CD4-positive, alpha-beta T cell (primary cell): ENCODE measurements around the gene SLC2A13. TPM values are rescaled to one million over a fixed set of nuclear protein-coding genes. Genes with fewer than 3 reads are reported as not detected.

Experiments used
- ATAC-seq: fragments of 200-7000 bp; cut with Tn5 transposase; one replicate; pipeline ENCODE4 v1.10.0; 2022; ENCODE audit warnings: mild to moderate bottlenecking; ENCODE audit not compliant: poor library complexity
- CTCF ChIA-PET: fragments of 350-600 bp; sonication (Branson Sonifier 250); formaldehyde crosslinking; loops from one replicate; lab custom pipeline; 2021; ENCODE audit warnings: antibody characterized with exemption, inconsistent platforms; lab: Charles Lee
- POLR2A ChIA-PET: fragments of 350-600 bp; sonication (Branson Sonifier 250); formaldehyde crosslinking; loops from one replicate; lab custom pipeline; 2021; ENCODE audit warnings: antibody characterized with exemption, inconsistent platforms; lab: Charles Lee
- DNase-seq, 14 experiments: peaks; one replicate each; pipeline ENCODE4 v3.0.0-alpha.2; 2013 to 2020; ENCODE audit warnings: mixed read lengths in 2 of 14
- H3K27ac ChIP-seq, 2 donors: one replicate each; pipeline versions ENCODE4 v1.5.1 to v1.7.0; 2013; ENCODE audit warnings: low read length in 2 of 2, low read depth in 1 of 2, mild to moderate bottlenecking in 1 of 2
- H3K27me3 ChIP-seq, 2 experiments: 1 replicate in 1 of 2; 2 replicates in 1 of 2; pipeline versions ENCODE4 v1.6.1 to v1.7.0; 2013; ENCODE audit warnings: low read length in 2 of 2, control low read depth in 1 of 2, mild to moderate bottlenecking in 1 of 2, moderate library complexity in 1 of 2; ENCODE audit not compliant: insufficient read depth in 2 of 2, control insufficient read depth in 1 of 2
- H3K36me3 ChIP-seq: one replicate; pipeline ENCODE4 v1.6.1; 2013; ENCODE audit warnings: low read length, control low read depth; ENCODE audit not compliant: insufficient read depth
- H3K4me1 ChIP-seq: one replicate; pipeline ENCODE4 v1.6.1; 2013; ENCODE audit warnings: low read length, control low read depth; ENCODE audit not compliant: insufficient read depth
- H3K4me3 ChIP-seq: one replicate; pipeline ENCODE4 v1.5.1; 2013; ENCODE audit warnings: mild to moderate bottlenecking, low read length, moderate library complexity
- H3K9me3 ChIP-seq, 2 experiments: 1 replicate in 1 of 2; 2 replicates in 1 of 2; pipeline versions ENCODE4 v1.6.1 to v1.7.0; 2013; ENCODE audit warnings: low read length in 2 of 2, mild to moderate bottlenecking in 2 of 2, control low read depth in 1 of 2, moderate library complexity in 1 of 2; ENCODE audit not compliant: control insufficient read depth in 1 of 2, insufficient read depth in 1 of 2
- H3K27ac Mint-ChIP-seq: one replicate; pipeline ENCODE4 v1.8.0; 2020; ENCODE audit warnings: mixed read lengths
- H3K27me3 Mint-ChIP-seq: one replicate; pipeline ENCODE4 v1.8.0; 2021; ENCODE audit warnings: mixed read lengths
- H3K36me3 Mint-ChIP-seq: one replicate; pipeline ENCODE4 v1.8.0; 2021; ENCODE audit warnings: low read depth, mixed read lengths
- H3K4me1 Mint-ChIP-seq: one replicate; pipeline ENCODE4 v1.8.0; 2021; ENCODE audit warnings: low read depth, mixed read lengths
- H3K4me3 Mint-ChIP-seq: one replicate; pipeline ENCODE4 v1.8.0; 2020; ENCODE audit warnings: mild to moderate bottlenecking, mixed read lengths
- H3K9me3 Mint-ChIP-seq: one replicate; pipeline ENCODE4 v1.8.0; 2020; ENCODE audit warnings: mixed read lengths
- CTCF ChIP-seq: fragments of 200-600 bp; IDR thresholded peaks from one replicate; pipeline ENCODE4 v1.8.0; 2022; ENCODE audit warnings: antibody characterized with exemption, mild to moderate bottlenecking
- intact Hi-C, 2 experiments: fragments of 100-400 bp; cut with DNase I in 1 of 2; cut with micrococcal nuclease in 1 of 2; formaldehyde crosslinking; loops; one replicate each; pipeline versions ENCODE4 v1.15.1 to v1.9.0; 2023 to 2025; cut with DNase I, micrococcal nuclease
- total RNA-seq, 174 experiments: library from RNA in 2 of 174; stranded (reverse) in 2 of 174; gene quantifications; one replicate each; pipeline ENCODE4 v1.2.3 and lab custom pipeline; 2021 to 2026

SLC2A13 gene
- total RNA-seq, 2 experiments from 2014 or later = 1.6 to 1.7 TPM

- Histone ChIP-seq H3K27ac (no peak overlapping the region), H3K27me3 (no peaks in the 10 kb centered on the region), H3K4me3 (no peak overlapping the region), H3K4me1 (no peaks in the 10 kb centered on the region), H3K36me3 (no peaks in the 10 kb centered on the region), H3K9me3 (no peaks in the 10 kb centered on the region)
- ATAC-seq (no peak), DNase-seq (no peak)
- no peak for TF ChIP-seq CTCF
- POLR2A ChIA-PET = no interaction called here
- Mint-ChIP-seq H3K27ac (no peak overlapping the region), H3K36me3 (no peaks in the 10 kb centered on the region), H3K4me1 (no peaks in the 10 kb centered on the region), H3K9me3 (peaks cover 6% of the 10 kb centered on the region), H3K4me3 (no peak overlapping the region), H3K27me3 (no peaks in the 10 kb centered on the region)
- CTCF ChIA-PET = interaction anchor here (0.5 kb wide), 1 partner anchor 59 kb away, joined by 3 read pairs; no protein-coding TSS in a partner anchor
- intact Hi-C loops = no loop called here
Measured at GRCh38 chr12:39830171-39830570, 275.7 kb downstream of the SLC2A13 start.

- Mint-ChIP-seq H3K27me3 (no peaks in the 10 kb centered on the region), H3K36me3 (no peaks in the 10 kb centered on the region), H3K27ac (no peak overlapping the region), H3K4me3 (no peak overlapping the region), H3K9me3 (peaks cover 6% of the 10 kb centered on the region), H3K4me1 (no peaks in the 10 kb centered on the region)
- ChIA-PET POLR2A (no interaction called here), CTCF (interaction anchor here (0.6 kb wide), 1 partner anchor 43 kb away, joined by 4 read pairs; no protein-coding TSS in a partner anchor)
- ATAC-seq = no peak
- no peaks in the 10 kb centered on the region for H3K4me1 ChIP-seq
- H3K9me3 ChIP-seq = no peaks in the 10 kb centered on the region
- intact Hi-C loops = no loop called here
- H3K27ac ChIP-seq = no peak overlapping the region
- H3K36me3 ChIP-seq = no peaks in the 10 kb centered on the region
- TF ChIP-seq CTCF = no peak
- DNase-seq = no peak
- H3K27me3 ChIP-seq = no peaks in the 10 kb centered on the region
- no peak overlapping the region for H3K4me3 ChIP-seq
Measured at GRCh38 chr12:39824505-39825212, 281.2 kb downstream of the SLC2A13 start.

GRCh38 chr12:39816671-39817185 is 289.2 kb downstream of the SLC2A13 start:
- CTCF ChIA-PET = no interaction called here
- no peaks in the 10 kb centered on the region for H3K4me1 ChIP-seq
- intact Hi-C loops = no loop called here
- Mint-ChIP-seq H3K27ac (no peak overlapping the region), H3K9me3 (no peaks in the 10 kb centered on the region), H3K27me3 (no peaks in the 10 kb centered on the region), H3K4me3 (no peak overlapping the region), H3K4me1 (no peaks in the 10 kb centered on the region), H3K36me3 (no peaks in the 10 kb centered on the region)
- TF ChIP-seq CTCF = no peak
- no peak overlapping the region for H3K27ac ChIP-seq
- ATAC-seq (no peak), DNase-seq (no peak)
- no peaks in the 10 kb centered on the region for H3K36me3 ChIP-seq
- no peak overlapping the region for H3K4me3 ChIP-seq
- POLR2A ChIA-PET = no interaction called here
- H3K27me3 ChIP-seq = no peaks in the 10 kb centered on the region
- peaks cover 0 to 4% of the 10 kb centered on the region in 2 experiments for H3K9me3 ChIP-seq
